GM19035 (cell line): ENCODE measurements around the gene GRAMD1A.
"Not testable (repeated sequence)": the region's sequence is repeated elsewhere in the genome, so short reads cannot be mapped to it uniquely, and the experiment has no call there.

Experiments used
- ATAC-seq: cut with Tn5 transposase; IDR thresholded peaks from one replicate; pipeline ENCODE4 v1.9.1; 2021; ENCODE audit not compliant: unreplicated experiment

Gene GRAMD1A

GRCh38 chr19:35051268-35051667 lies 51.1 kb downstream of the GRAMD1A start:
- ATAC-seq = not testable (repeated sequence)

- ATAC-seq = no peak
Observed at GRCh38 chr19:35051796-35052195, 51.7 kb downstream of the GRAMD1A start.

GRCh38 chr19:35052599-35053190 lies 52.6 kb downstream of the GRAMD1A start:
- ATAC-seq = no peak

- ATAC-seq = no peak
Observed at GRCh38 chr19:35053667-35054293, 53.7 kb downstream of the GRAMD1A start.

- no peak for ATAC-seq
Observed at GRCh38 chr19:35054626-35055025, 54.5 kb downstream of the GRAMD1A start.

GRCh38 chr19:35055715-35056179 lies 55.6 kb downstream of the GRAMD1A start:
- no peak for ATAC-seq

- ATAC-seq = no peak
Observed at GRCh38 chr19:35056513-35057063, 56.5 kb downstream of the GRAMD1A start.

- no peak for ATAC-seq
Observed at GRCh38 chr19:35058370-35058769, 58.2 kb downstream of the GRAMD1A start.

GRCh38 chr19:35059006-35059798 lies 59.1 kb downstream of the GRAMD1A start:
- no peak for ATAC-seq

- no peak for ATAC-seq
Observed at GRCh38 chr19:35059799-35060091, 59.6 kb downstream of the GRAMD1A start.

GRCh38 chr19:35060160-35060855 lies 60.2 kb downstream of the GRAMD1A start:
- ATAC-seq = no peak

GRCh38 chr19:35061583-35062373 lies 61.7 kb downstream of the GRAMD1A start:
- ATAC-seq = no peak

- ATAC-seq = no peak
Observed at GRCh38 chr19:35062942-35063341, 62.8 kb downstream of the GRAMD1A start.

GRCh38 chr19:35063940-35064818 lies 64.1 kb downstream of the GRAMD1A start:
- ATAC-seq = no peak

- ATAC-seq = no peak
Observed at GRCh38 chr19:35065574-35065973, 65.5 kb downstream of the GRAMD1A start.

- ATAC-seq = no peak
Observed at GRCh38 chr19:35066121-35066520, 66.0 kb downstream of the GRAMD1A start.

- ATAC-seq = peak; percentile 79
Observed at GRCh38 chr19:35066691-35067563, 66.8 kb downstream of the GRAMD1A start.

GRCh38 chr19:35068941-35069634 lies 69.0 kb downstream of the GRAMD1A start:
- ATAC-seq = no peak
